Immature natural killer cell (primary cell): ENCODE data around the gene LSM5. TPM values are rescaled to one million over a fixed set of nuclear protein-coding genes. Genes with fewer than 3 reads are reported as not detected.
"Not testable (repeated sequence)": the region's sequence is repeated elsewhere in the genome, so short reads cannot be mapped to it uniquely, and the experiment has no call there.

Source experiments
- DNase-seq, 3 donors: peaks; one replicate each; pipeline ENCODE4 v3.0.0; 2022; ENCODE audit warnings: mixed read lengths in 1 of 3
- H3K27ac Mint-ChIP-seq, 6 donors: one replicate each; pipeline ENCODE4 v1.8.0; 2020; ENCODE audit warnings: mixed read lengths in 6 of 6, mild to moderate bottlenecking in 5 of 6, inconsistent platforms in 4 of 6, moderate library complexity in 3 of 6
- H3K27me3 Mint-ChIP-seq, 3 donors: one replicate each; pipeline ENCODE4 v1.8.0; 2020 to 2021; ENCODE audit warnings: low read depth in 3 of 3, mild to moderate bottlenecking in 3 of 3, mixed read lengths in 3 of 3, moderate library complexity in 3 of 3, inconsistent platforms in 1 of 3
- H3K36me3 Mint-ChIP-seq, 3 donors: one replicate each; pipeline ENCODE4 v1.8.0; 2020; ENCODE audit warnings: mixed read lengths in 3 of 3, inconsistent platforms in 2 of 3, mild to moderate bottlenecking in 2 of 3
- H3K4me1 Mint-ChIP-seq, 2 donors: one replicate each; pipeline ENCODE4 v1.8.0; 2020; ENCODE audit warnings: inconsistent platforms in 2 of 2, mild to moderate bottlenecking in 2 of 2, mixed read lengths in 2 of 2, moderate library complexity in 1 of 2
- H3K4me3 Mint-ChIP-seq, 5 donors: one replicate each; pipeline ENCODE4 v1.8.0; 2020; ENCODE audit warnings: mild to moderate bottlenecking in 5 of 5, mixed read lengths in 5 of 5, inconsistent platforms in 3 of 5, moderate library complexity in 3 of 5
- H3K9me3 Mint-ChIP-seq, 6 donors: one replicate each; pipeline ENCODE4 v1.8.0; 2020; ENCODE audit warnings: mild to moderate bottlenecking in 6 of 6, mixed read lengths in 6 of 6, inconsistent platforms in 4 of 6, moderate library complexity in 3 of 6
- polyA plus RNA-seq, 3 donors: library from polyadenylated mRNA; unstranded; fragments of 300-500 nt; fragmentation: Illumina TruSeq; gene quantifications; one replicate each; pipeline ENCODE4 v1.2.3, GENCODE V29; 2021

The LSM5 gene
- polyA plus RNA-seq, 3 donors from 2014 or later = 79.3 to 87.8 (median 80.6) TPM

DNA sequence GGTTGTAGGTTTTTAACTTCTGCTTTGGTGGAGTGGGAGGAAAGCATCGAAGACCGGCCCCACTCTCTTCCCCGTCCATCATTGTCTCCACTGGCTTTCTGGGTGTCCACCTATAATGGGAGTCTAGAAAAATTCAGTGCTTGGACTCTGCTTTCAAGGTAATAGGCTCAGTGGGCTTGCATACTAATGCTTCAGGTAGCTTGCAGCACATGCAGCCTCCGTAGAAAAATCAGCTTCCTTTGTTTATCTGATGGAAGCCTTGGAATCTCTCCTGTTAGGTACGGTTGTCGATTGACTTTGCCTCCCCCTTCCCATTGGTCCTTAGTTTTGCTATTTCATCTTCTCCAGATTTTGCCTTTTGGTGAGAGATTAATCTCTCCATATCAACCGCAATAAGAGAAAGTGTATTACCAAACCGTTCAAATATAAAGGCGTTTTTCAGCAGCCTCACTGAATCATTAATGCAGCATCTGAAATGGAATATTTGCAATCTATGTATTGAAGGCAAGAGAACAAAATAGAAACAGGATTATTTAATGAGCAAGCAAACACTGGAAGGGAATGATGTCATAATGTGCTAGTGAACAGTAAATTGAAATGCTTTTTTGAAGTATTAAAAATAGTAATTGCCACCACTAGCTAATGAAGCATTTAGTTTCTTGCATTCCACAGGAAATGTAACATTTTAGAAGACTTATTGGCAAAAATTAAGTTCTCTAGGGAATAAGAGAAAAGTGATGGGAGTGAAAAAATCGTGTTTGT lies 6.1 kb upstream of the LSM5 start:
- Mint-ChIP-seq H3K36me3 (no peaks in the 10 kb centered on the region), H3K4me1 (peaks cover 43 to 48% of the 10 kb centered on the region in 2 donors), H3K27ac (peak overlapping the region; percentile 84 to 98 (median 97)), H3K4me3 (peak overlapping the region; percentile 92 to 98 (median 95)), H3K27me3 (peaks cover 3 to 14% (median 8%) of the 10 kb centered on the region in 3 donors), H3K9me3 (no peaks in the 10 kb centered on the region)
- no peak for DNase-seq

DNA sequence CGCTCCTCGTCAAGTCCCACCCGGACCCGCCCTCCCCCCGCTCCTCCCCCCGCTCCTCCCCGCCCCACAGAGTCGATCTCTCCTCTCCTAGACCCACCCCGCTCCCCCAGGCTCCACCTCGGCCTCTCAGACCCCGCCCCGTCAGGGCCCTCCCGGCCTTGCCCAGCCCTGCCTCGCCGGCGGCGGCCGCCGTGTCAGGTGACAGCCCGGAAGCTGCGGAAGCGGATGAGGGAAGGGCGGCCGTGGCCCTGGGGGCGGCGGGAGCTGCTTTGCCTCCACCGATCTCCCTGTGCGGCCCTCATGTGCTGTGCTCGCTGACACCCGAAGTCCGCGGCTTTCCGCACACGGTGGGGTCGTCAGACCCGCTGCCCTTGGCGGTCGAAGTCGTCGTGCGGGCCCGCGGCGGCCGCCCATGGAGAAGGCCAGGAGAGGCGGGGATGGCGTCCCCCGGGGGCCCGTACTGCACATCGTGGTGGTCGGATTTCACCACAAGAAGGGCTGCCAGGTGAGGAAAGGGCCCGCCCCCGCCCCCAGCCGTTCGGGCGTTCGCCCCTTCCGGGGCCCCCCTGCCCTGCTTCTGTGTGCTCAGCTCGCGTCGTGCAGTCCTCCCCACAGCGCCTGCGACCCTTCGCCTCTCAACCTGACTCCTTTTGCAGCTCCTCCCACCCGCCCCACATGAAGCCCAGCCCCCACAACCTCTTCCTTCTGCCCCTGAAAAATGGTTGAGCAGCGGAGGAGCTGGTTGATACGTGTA lies 5.3 kb upstream of the LSM5 start, which contains the start of gene AVL9:
Gene AVL9 (plus strand): TSS at position 192 of the 754 bp plus-strand sequence. CDS start 221 bp downstream, at position 413.
- Mint-ChIP-seq H3K4me3 (peak within 1 kb of the TSS; percentile 92 to 98 (median 95)), H3K27ac (peak within 1 kb of the TSS; percentile 84 to 98 (median 97)), H3K4me1 (peaks cover 40 to 48% of the 10 kb centered on the region in 2 donors), H3K36me3 (no peaks in the 10 kb centered on the region), H3K9me3 (no peaks in the 10 kb centered on the region), H3K27me3 (peaks cover 3 to 14% (median 9%) of the 10 kb centered on the region in 3 donors)
- DNase-seq = peak; percentile 98 to 99 (median 99)

DNA sequence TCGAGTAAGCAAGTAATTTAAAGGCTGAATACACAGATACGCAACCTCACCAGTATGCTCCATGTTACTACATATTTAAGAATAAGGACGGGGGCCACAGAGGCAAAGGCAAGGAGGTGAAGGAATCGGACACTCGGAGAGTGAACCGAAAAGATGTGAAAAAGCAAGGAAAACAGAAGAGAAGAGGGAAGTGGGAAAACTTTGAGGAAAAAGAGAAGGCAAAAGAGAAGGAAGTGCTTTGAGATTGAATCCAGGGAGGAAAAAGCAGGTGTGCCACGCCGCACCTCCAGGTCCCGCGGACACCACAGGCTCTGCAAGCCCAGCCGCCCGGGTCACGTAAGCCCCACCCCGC lies 4.7 kb upstream of the LSM5 start:
- H3K36me3 Mint-ChIP-seq = no peaks in the 10 kb centered on the region
- H3K4me3 Mint-ChIP-seq = peak overlapping the region; percentile 92 to 98 (median 95)
- peaks cover 3 to 19% (median 10%) of the 10 kb centered on the region in 3 donors for H3K27me3 Mint-ChIP-seq
- peak overlapping the region; percentile 84 to 97 (median 92) for H3K27ac Mint-ChIP-seq
- DNase-seq = no peak
- H3K4me1 Mint-ChIP-seq = peaks cover 40 to 48% of the 10 kb centered on the region in 2 donors
- no peaks in the 10 kb centered on the region for H3K9me3 Mint-ChIP-seq

DNA sequence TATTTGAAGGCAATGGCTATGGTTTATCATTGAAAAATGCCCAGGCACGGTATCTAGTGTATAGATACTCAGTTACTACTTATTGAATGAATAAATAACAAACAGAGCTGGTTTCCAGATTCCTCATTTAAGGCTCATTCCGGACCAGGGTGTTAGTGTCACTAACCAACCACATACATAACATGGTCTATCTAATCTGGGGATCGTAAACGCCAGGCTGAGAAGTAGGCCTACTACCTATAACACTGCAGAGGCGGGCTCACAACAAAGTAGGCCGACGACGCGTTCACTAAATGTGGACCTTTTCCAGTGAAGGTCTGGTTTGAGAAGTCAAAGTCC lies 423 bp downstream of the LSM5 start:
- H3K27me3 Mint-ChIP-seq = peaks cover 0 to 5% (median 2%) of the 10 kb centered on the region in 3 donors
- peaks cover 5 to 13% (median 9%) of the 10 kb centered on the region in 3 donors for H3K36me3 Mint-ChIP-seq
- peaks cover 23 to 34% of the 10 kb centered on the region in 2 donors for H3K4me1 Mint-ChIP-seq
- H3K4me3 Mint-ChIP-seq = peak overlapping the region; percentile 89 to 98 (median 93)
- peak overlapping the region; percentile 91 to 98 (median 96) for H3K27ac Mint-ChIP-seq
- H3K9me3 Mint-ChIP-seq = no peaks in the 10 kb centered on the region
- no peak for DNase-seq

DNA sequence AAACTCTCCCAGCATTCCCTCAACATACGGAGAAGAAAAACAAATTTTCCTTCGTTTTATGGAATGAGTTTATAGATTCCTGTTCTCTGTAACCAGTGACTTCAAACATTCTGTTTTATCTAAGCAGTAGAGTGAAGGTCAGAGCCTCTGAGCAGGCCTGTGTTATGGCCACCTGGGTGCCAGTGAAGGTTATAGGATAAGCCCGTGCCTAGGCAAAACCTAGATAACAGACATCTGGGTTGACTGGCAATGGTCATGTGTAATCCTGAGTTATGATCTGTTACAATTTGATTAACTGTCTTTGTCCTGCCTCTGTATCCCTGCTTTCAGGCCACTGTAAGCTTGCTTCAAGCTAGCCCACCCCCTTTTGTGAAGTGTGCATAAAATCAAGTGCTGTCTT lies 8.3 kb downstream of the LSM5 start:
- H3K36me3 Mint-ChIP-seq = peaks cover 5 to 9% (median 6%) of the 10 kb centered on the region in 3 donors
- H3K27ac Mint-ChIP-seq = no peak overlapping the region
- no peak overlapping the region for H3K4me3 Mint-ChIP-seq
- H3K4me1 Mint-ChIP-seq = no peaks in the 10 kb centered on the region
- no peaks in the 10 kb centered on the region for H3K9me3 Mint-ChIP-seq
- no peaks in the 10 kb centered on the region for H3K27me3 Mint-ChIP-seq
- no peak for DNase-seq

DNA sequence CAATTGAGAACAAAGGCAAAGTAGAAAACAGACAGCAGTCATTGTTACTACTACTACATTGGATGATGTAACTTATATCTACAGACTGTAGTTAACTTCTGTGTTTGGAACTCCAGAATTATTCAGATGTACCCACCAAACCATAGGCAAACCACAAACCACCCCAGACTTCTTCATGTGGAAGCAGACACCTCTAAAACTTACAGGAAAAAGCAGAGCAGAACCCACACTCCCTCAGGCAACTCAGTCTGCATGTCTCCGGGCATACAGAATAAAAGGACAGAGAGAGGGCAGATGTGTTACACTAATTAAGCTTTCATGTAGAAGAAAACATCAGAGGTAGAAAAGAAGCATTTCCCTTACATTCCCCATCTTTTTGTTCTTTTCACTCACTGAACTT lies 9.0 kb downstream of the LSM5 start:
- Mint-ChIP-seq H3K4me1 (no peaks in the 10 kb centered on the region), H3K27ac (no peak overlapping the region), H3K4me3 (no peak overlapping the region), H3K27me3 (no peaks in the 10 kb centered on the region), H3K36me3 (peaks cover 4 to 5% (median 4%) of the 10 kb centered on the region in 3 donors), H3K9me3 (no peaks in the 10 kb centered on the region)
- no peak for DNase-seq

DNA sequence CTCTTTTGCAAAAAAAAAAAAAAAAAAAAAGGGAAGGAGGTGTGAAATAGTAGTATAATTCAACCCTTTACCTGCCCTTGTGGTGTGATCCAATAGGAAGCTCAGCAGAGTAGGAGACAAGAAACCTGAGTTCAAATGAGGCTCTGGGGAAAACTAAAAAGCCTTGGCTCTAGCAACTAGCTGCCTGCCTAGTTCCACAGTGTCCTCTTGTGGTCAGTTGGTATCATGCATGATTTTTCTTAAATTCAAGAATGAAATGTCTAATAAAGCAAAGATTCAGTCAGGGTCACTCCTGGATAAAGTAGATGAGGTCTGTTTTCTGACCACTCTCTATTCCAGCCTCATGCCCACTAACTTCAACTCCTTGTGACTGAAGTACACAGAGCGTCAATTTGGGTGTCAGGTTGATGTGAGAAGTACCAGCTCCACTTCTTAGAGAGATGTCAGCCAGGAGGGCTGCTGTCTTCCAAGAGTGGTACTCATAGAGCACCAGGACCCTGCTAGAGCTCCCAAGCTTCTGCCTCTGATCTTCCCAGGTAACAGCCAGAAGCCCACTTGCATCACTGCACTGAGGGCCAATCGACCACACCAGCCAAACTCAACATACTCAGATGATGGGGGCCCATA lies 10.5 kb downstream of the LSM5 start:
- H3K36me3 Mint-ChIP-seq = no peaks in the 10 kb centered on the region
- no peak overlapping the region for H3K27ac Mint-ChIP-seq

DNA sequence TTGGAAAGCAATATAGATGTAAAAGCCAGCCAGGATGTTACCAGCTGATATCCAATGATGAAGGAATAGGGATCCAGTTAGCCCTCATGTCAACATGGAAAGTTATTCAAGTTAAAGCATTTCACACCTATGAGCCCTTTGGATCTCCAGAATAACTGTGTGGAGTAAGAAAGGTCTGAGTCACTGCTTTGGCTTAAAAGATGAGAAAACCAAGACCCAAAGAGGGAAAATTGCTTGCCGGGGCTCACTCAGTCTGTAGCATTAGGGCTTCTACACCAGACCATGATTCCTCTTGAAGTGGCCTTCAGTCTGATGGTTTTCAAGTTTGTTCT lies 12.6 kb downstream of the LSM5 start:
- no peaks in the 10 kb centered on the region for H3K4me1 Mint-ChIP-seq
- no peak overlapping the region for H3K4me3 Mint-ChIP-seq
- H3K9me3 Mint-ChIP-seq = peaks cover 0 to 1% (median 0%) of the 10 kb centered on the region in 6 donors
- peaks cover 0 to 2% (median 1%) of the 10 kb centered on the region in 3 donors for H3K27me3 Mint-ChIP-seq
- H3K27ac Mint-ChIP-seq = no peak overlapping the region
- no peaks in the 10 kb centered on the region for H3K36me3 Mint-ChIP-seq
- no peak for DNase-seq

More for the DNA sequence above, 10.5 kb downstream of the LSM5 start:
- H3K4me3 Mint-ChIP-seq = no peak overlapping the region
- no peaks in the 10 kb centered on the region for H3K4me1 Mint-ChIP-seq
- no peak for DNase-seq
- no peaks in the 10 kb centered on the region for H3K27me3 Mint-ChIP-seq
- no peaks in the 10 kb centered on the region for H3K9me3 Mint-ChIP-seq

DNA sequence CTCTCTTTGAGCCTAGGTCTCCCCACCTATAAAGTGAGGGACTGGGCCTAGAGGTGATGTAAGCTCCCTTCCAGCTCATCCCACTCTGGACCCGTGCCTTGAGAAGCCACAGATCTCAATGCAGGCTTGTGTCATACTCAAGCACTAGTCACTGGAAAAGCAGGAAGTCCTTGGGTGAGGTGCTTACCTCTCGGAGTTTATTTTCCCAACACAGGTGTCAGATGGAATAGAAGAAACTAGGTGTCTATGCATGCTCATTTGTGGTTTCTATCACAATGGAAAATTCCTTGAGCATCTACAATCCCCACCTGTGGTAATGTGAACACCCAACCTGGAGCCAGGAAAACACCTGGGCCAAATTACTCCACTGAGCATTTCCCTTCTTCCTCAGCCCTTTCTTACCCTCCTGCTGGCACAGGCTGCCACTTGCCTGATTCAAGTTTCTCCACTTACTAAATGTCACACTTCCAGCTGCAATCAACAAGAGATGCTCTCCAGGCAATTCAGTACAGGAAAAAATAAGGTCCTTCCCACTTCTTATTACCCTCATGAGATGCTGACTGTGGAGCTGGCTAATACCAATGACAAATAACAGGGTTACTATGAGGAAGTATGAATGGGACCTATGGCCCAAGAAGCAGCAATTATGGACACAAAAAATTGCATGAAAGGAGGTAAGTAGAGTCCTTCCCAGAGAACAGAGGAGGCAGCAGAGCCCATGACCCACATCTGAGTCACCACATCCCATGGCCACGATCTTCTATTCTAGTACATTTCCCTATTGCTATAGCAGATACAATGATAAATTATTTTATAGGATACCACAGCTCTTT lies 13.1 kb downstream of the LSM5 start:
- H3K9me3 Mint-ChIP-seq = peaks cover 0 to 1% (median 0%) of the 10 kb centered on the region in 6 donors
- H3K27me3 Mint-ChIP-seq = peaks cover 1 to 2% (median 2%) of the 10 kb centered on the region in 3 donors
- no peak overlapping the region for H3K4me3 Mint-ChIP-seq
- no peaks in the 10 kb centered on the region for H3K4me1 Mint-ChIP-seq
- no peak for DNase-seq
- H3K36me3 Mint-ChIP-seq = no peaks in the 10 kb centered on the region
- no peak overlapping the region for H3K27ac Mint-ChIP-seq

DNA sequence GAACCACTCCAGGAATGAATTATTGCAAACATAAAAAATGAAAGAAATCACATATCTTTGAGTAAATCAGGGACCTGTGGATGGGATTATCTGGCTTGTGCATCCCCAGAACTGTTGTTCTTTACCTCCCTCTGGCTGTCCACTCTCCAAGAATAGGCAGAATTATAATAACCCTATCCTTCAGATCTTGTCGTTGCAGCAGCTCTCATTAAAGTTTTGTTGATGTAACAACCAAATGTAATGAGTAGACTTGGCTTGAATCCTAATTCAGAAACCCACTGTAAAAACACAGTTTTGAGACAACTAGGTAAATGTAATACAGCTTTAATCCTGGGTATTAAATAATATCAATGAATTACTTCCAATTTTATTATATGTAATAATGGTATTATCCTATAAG lies 16.2 kb downstream of the LSM5 start:
- peaks cover 0 to 3% (median 0%) of the 10 kb centered on the region in 6 donors for H3K9me3 Mint-ChIP-seq
- no peaks in the 10 kb centered on the region for H3K4me1 Mint-ChIP-seq
- DNase-seq = no peak
- H3K27ac Mint-ChIP-seq = no peak overlapping the region
- peaks cover 1 to 3% (median 2%) of the 10 kb centered on the region in 3 donors for H3K27me3 Mint-ChIP-seq
- no peaks in the 10 kb centered on the region for H3K36me3 Mint-ChIP-seq
- no peak overlapping the region for H3K4me3 Mint-ChIP-seq

DNA sequence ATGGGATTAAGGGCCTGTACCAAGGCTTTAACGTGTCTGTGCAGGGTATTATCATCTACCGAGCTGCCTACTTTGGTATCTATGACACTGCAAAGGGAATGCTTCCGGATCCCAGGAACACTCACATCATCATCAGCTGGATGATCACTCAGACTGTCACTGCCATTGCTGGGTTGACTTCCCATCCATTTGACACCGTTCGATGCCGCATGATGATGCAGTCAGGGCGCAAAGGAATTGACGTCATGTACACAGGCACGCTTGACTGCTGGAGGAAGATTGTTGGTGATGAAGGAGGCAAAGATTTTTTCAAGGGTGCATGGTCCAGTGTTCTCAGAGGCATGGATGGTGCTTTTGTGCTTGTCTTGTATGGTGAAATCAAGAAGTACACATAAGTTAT lies 18.2 kb downstream of the LSM5 start:
- DNase-seq = no peak
- Mint-ChIP-seq H3K36me3 (no peaks in the 10 kb centered on the region), H3K4me1 (no peaks in the 10 kb centered on the region), H3K27ac (no peak overlapping the region), H3K9me3 (peaks cover 0 to 3% (median 0%) of the 10 kb centered on the region in 6 donors), H3K4me3 (no peak overlapping the region), H3K27me3 (peaks cover 1 to 5% (median 2%) of the 10 kb centered on the region in 3 donors)

DNA sequence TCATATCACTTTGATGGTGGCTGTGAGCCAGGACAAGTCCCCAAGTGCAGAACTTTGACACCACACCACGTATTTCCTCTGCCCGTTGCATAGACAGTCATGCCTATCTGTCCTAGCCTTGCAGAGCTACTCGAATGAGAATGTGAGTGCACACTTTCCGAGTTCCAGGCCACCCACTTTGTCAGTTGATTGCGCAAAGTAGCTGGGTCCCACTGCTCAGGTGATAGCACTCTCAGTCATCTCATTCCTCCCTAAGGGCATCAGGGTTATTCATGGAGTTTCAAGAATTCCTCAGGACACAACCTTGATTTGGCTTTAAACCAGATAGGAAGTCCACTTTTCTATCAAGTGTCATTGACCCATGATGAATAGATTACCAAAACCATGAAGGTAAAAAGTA lies 19.3 kb downstream of the LSM5 start:
- DNase-seq = no peak
- Mint-ChIP-seq H3K27me3 (peaks cover 1 to 6% (median 2%) of the 10 kb centered on the region in 3 donors), H3K27ac (no peak overlapping the region), H3K9me3 (peaks cover 0 to 3% (median 0%) of the 10 kb centered on the region in 6 donors), H3K36me3 (no peaks in the 10 kb centered on the region), H3K4me1 (no peaks in the 10 kb centered on the region), H3K4me3 (no peak overlapping the region)

DNA sequence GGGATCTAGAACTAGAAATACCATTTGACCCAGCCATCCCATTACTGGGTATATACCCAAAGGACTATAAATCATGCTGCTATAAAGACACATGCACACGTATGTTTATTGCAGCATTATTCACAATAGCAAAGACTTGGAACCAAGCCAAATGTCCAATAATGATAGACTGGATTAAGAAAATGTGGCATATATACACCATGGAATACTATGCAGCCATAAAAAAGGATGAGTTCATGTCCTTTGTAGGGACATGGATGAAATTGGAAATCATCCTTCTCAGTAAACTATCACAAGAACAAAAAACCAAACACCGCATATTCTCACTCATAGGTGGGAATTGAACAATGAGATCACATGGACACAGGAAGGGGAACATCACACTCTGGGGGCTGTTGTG lies 20.2 kb downstream of the LSM5 start:
- not testable (repeated sequence) for H3K27me3 Mint-ChIP-seq, H3K4me1 Mint-ChIP-seq, H3K27ac Mint-ChIP-seq, H3K9me3 Mint-ChIP-seq, DNase-seq, H3K36me3 Mint-ChIP-seq, H3K4me3 Mint-ChIP-seq
